ENCODE measurements around the gene RPL5.

DNA sequence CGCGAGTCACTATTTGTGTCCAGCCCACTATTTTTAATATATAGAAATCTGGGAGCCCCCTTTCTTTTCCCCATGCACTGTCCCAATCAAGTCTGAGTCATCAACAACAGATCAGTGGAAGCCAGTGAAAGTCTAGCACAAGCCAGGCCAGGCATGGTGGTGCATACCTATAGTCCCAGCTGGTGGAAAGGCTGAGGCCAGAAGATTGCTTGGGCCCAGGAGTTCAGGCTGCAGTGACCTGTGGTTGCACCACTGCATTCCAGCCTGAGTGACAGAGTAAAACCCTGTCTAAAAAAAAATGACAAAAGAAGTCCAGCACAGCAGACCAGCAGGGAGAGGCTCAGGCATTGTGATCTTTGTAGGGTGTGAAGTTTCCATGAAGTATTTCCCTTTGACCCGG lies 9.0 kb upstream of the RPL5 start:
- no peak for TF ChIP-seq POLR2AphosphoS5 (IDR thresholded peaks at IDR 0.05; ENCODE audit: borderline replicate concordance, low read depth, low read length)
- no peak for TF ChIP-seq EZH2 (IDR thresholded peaks at IDR 0.05)
- TF ChIP-seq FOXP2 (optimal IDR thresholded peaks at IDR 0.05; ENCODE audit: control extremely low read depth, extremely low read length, insufficient read depth) = no peak
